ENCODE data around the gene CHRNA5. TPM values are rescaled to one million over a fixed set of nuclear protein-coding genes. Genes with fewer than 3 reads are reported as not detected.
"Not testable (repeated sequence)": the region's sequence is repeated elsewhere in the genome, so short reads cannot be mapped to it uniquely, and the experiment has no call there.

Gene CHRNA5
- total RNA-seq, 1 donor from 2014 or later, result 2.0 TPM

- DNase-seq (ENCODE audit: low spot score), result no peak
- intact Hi-C loops (cut with DNase I), result no loop called here
Observed at GRCh38 chr15:78563092-78563491, 2.2 kb upstream of the CHRNA5 start.

DNA sequence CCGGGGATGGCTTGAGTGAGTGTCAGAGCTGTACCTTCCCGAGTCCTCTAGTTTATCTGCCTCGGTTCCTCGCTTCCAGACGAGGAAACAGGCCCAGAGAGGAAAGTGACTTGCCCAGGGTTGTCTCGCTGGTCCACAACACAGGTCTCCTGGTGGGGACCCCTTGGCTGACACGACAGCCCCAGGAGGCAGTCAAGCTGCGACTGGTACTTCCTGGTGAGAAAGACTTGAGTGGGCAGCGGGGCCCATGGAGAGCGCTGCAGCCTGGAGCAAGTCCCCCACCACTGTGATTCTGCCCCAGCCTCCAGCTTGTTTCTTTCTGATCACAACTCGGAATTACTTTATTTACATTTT, 600 bp upstream of the CHRNA5 start:
- no peak for DNase-seq (ENCODE audit: low spot score)
- intact Hi-C loops (cut with DNase I), result no loop called here

GRCh38 chr15:78565951-78566774, 843 bp downstream of the CHRNA5 start:
- intact Hi-C loops (cut with DNase I), result no loop called here
- DNase-seq (ENCODE audit: low spot score), result no peak

GRCh38 chr15:78567531-78567930, 2.2 kb downstream of the CHRNA5 start:
- no peak for DNase-seq (ENCODE audit: low spot score)
- intact Hi-C loops (cut with DNase I), result no loop called here

GRCh38 chr15:78570710-78571109, 5.4 kb downstream of the CHRNA5 start:
- DNase-seq (ENCODE audit: low spot score), result no peak
- intact Hi-C loops (cut with DNase I), result no loop called here

GRCh38 chr15:78571382-78571781, 6.1 kb downstream of the CHRNA5 start:
- intact Hi-C loops (cut with DNase I), result no loop called here
- no peak for DNase-seq (ENCODE audit: low spot score)

DNA sequence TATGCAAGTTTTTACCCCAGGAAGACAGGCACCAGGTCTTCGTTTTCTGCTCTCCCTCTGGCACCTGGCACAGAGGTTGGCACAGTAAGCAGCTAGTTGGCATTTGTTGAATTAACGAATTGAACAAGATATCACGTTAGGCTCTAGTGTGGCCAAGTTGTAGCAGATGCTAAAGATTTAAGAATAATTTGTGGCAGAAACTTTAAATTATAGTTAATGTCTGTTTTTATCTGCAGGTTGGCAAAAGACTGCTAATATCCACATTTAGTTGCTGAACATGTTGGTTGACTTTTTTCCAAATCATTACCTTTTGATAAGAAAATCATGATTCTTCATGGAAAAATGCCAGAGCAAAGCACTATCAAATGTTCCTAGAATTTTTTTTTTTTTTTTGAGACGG, 8.1 kb downstream of the CHRNA5 start:
- no peak for DNase-seq (ENCODE audit: low spot score)
- intact Hi-C loops (cut with DNase I), result no loop called here

GRCh38 chr15:78574944-78575343, 9.6 kb downstream of the CHRNA5 start:
- intact Hi-C loops (cut with DNase I), result no loop called here
- DNase-seq (ENCODE audit: low spot score), result no peak

DNA sequence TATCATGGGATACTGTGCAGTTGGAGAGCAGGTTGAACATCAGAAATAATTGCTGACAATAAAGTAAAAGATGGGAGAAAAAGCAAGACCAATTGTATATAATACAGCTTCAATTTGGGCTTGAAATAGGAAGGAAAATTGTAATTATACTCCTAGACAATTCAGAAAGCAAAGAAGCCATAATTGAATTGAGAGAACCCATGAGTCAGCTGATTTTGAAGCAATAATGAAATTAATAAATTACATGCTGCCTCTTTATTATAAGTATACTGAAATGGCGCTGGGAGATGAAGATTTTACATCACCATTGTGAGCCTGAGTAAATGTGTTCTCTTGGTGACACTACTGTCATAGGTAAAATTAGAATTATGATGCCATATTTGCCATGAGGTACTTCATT, 32.3 kb downstream of the CHRNA5 start:
- intact Hi-C loops (cut with DNase I), result no loop called here
- no peak for DNase-seq (ENCODE audit: low spot score)

DNA sequence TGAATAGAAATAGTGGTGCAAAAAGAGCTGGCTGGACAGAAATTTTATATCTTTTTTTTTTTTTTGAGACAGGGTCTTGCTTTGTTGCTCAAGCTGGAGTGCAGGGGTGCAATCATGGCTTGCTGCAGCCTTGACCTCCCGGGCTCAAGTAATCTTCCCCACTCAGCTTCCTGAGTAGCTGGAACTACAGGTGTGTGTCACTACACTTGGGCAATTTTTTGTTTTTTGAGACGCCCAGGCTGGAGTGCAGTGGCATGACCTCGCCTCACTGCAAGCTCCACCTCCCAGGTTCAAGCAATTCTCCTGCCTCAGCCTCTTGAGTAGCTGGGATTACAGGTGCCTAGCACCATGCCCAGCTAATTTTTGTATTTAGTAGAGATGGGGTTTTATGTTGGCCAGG, 33.0 kb downstream of the CHRNA5 start:
- no peak for DNase-seq (ENCODE audit: low spot score)

GRCh38 chr15:78599189-78599588, 33.9 kb downstream of the CHRNA5 start:
- intact Hi-C loops (cut with DNase I), result no loop called here
- no peak for DNase-seq (ENCODE audit: low spot score)

More for the DNA sequence above, 33.0 kb downstream of the CHRNA5 start:
- intact Hi-C loops (cut with DNase I), result no loop called here

DNA sequence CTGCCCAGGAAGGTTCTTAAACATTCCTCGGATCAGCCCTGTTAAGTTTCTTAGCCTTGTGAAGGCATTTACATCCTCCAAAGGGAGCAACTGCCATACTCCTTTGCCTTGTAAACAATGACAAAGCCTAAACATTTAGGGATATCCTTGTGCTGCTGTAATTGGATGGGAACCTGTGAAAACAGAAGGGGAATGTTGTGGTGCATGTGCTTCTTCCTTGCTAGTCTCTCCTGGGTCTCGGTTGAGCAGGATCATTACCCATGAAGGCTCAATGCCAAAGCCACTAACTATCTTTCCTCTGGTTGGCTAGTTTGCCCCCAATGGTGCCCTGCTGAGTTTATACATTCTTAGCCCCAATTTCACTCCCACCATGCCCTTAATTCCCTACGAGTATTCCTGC, 38.1 kb downstream of the CHRNA5 start:
- no peak for DNase-seq (ENCODE audit: low spot score)
- intact Hi-C loops (cut with DNase I), result no loop called here

DNA sequence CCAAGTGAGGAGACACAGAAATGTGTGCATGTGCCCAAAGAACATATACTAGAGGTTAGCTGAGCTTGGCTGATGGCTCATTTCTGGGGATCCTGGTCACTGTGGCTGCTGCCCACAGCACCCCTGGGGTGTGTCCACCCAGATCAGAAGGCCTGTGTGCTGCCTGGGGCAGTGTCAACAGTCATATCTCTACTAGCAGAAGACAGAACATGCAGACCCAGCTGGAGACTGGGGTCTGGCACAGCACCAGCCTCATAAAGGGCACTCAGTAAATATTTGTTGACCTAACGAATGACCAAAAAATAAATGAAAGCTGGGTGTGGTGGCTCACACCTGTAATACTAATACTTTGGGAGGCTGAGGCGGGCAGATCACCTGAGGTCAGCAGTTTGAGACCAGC, 39.1 kb downstream of the CHRNA5 start:
- DNase-seq (ENCODE audit: low spot score), result no peak

GRCh38 chr15:78605201-78605600, 39.9 kb downstream of the CHRNA5 start:
- intact Hi-C loops (cut with DNase I), result no loop called here
- no peak for DNase-seq (ENCODE audit: low spot score)

More for the DNA sequence above, 39.1 kb downstream of the CHRNA5 start:
- intact Hi-C loops (cut with DNase I), result no loop called here

- DNase-seq (ENCODE audit: low spot score), result no peak
- intact Hi-C loops (cut with DNase I), result no loop called here
Observed at GRCh38 chr15:78605680-78606079, 40.4 kb downstream of the CHRNA5 start.

- intact Hi-C loops (cut with DNase I); DNase-seq (ENCODE audit: low spot score): not testable (repeated sequence)
Observed at GRCh38 chr15:78609551-78609950, 44.2 kb downstream of the CHRNA5 start.

- intact Hi-C loops (cut with DNase I), result no loop called here
- DNase-seq (ENCODE audit: low spot score), result no peak
Observed at GRCh38 chr15:78614021-78614420, 48.7 kb downstream of the CHRNA5 start.

DNA sequence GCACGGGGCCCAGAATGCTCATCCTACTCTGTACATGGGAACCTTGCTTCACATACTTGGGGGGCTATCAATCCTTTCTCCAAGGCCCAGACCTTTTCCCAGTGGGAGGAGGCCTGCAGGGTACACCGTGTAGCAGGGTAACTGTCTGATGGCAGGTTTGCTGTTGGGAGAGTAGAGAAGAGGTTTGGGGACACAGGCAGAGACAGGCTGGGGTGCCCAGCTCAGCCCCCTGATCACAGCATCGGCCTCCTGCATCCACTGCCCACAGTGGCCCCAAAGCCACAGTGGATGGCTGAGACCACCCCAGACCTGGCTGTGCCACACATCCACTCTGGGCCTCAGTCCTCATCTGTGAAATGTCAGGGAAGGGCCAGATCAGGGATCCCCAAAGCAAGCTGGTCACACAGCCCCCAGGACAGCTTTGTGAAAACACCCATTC, 49.9 kb downstream of the CHRNA5 start:
- DNase-seq (ENCODE audit: low spot score), result peak; percentile 64
- intact Hi-C loops (cut with DNase I), result no loop called here

DNA sequence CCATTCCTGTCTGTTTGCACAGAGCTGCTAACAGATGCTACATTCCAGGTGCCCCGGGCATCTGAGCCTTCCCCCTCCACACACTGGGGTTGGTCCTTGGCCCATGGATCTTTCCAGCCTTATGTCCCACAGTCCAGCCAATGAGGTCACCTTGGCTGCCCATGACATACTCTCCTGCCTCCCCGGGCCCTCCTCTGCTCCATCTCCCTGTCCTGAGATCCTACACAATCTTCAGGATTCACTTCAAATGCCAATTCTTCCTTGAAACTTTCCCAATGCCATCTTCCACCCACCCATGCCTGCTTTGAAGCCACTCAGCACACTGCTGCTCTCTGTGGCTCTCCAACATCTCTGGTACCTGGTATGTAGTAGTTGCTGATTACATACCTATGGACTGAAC, 51.2 kb downstream of the CHRNA5 start:
- DNase-seq (ENCODE audit: low spot score), result peak; percentile 53
- intact Hi-C loops (cut with DNase I), result no loop called here

DNA sequence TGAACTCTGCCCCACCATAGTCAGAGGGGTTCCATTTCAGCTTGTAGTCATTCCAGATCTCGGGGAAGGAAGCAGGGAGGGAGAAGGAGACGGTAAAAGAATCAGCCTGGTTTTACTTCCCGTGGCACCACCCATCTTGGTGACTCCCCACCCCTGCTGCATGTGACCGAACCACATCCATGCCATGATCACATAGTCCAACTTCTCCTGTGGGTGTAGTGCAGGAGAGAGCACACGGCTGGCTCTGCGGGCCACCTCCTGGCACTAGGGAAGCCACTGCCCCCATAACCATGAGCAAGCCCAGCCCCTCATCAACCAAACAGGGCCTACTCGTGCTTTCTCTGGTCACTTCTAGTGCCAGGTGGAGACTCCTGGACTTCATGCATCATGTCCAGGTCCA, 51.8 kb downstream of the CHRNA5 start:
- peak; percentile 72 for DNase-seq (ENCODE audit: low spot score)
- intact Hi-C loops (cut with DNase I), result no loop called here

GRCh38 chr15:78617516-78617915, 52.2 kb downstream of the CHRNA5 start:
- peak; percentile 68 for DNase-seq (ENCODE audit: low spot score)
- intact Hi-C loops (cut with DNase I), result no loop called here

GRCh38 chr15:78618064-78618463, 52.7 kb downstream of the CHRNA5 start:
- intact Hi-C loops (cut with DNase I), result loop anchor here (1.0 kb wide), 1 partner anchor 91 kb away; no protein-coding TSS in a partner anchor
- DNase-seq (ENCODE audit: low spot score), result no peak

Measured in cardiac septum (tissue), 1 donor.